Spleen (tissue), 7 donors: ENCODE measurements around the gene ALG13.

Source experiments
- POLR2A ChIP-seq, 3 donors: fragments of 450-650 bp; IDR thresholded peaks; one replicate each; pipeline ENCODE4 v1.5.1; 2017; ENCODE audit warnings: antibody characterized with exemption in 3 of 3, mild to moderate bottlenecking in 1 of 3
- TF ChIP-seq, protein P1 (sequence below), 11 experiments: fragments of 200-600 bp in 7 of 11; fragments of 450-650 bp in 4 of 11; sonication (generic) in 4 of 11; IDR thresholded peaks in 8 of 11; conservative IDR thresholded peaks in 3 of 11; 1 replicate in 7 of 11; 2 replicates in 4 of 11; pipeline versions ENCODE4 v1.4.0 to v1.8.0; 2016 to 2021; ENCODE audit warnings: antibody characterized with exemption in 11 of 11, inconsistent platforms in 4 of 11, mild to moderate bottlenecking in 1 of 11
- donor health status: DM: no; HTN: no; CAD: no; lungs with moderate emphysema.
- donor health status: DM: no; HTN: no; CAD: no.
- donor health status: DM: no; HTN: no; CAD: no.

DNA sequence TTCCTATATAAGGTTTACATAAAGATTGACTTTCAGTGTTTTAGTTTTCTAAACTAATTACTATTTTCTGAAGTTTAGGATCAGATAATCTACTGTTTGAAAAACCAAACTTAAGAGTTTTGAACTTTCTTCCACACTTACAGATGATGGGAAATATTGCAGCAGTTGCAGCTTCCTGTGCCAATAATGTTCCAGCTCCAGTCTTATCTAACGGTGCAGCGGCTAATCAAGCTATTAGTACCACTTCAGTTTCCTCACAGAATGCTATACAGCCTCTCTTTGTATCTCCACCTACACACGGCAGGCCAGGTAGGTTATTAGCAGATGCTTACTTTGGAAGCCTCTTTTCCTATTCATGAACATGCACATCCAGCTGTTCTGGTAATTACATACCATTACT, 55.6 kb downstream of the ALG13 start:
- TF ChIP-seq, protein P1, sequence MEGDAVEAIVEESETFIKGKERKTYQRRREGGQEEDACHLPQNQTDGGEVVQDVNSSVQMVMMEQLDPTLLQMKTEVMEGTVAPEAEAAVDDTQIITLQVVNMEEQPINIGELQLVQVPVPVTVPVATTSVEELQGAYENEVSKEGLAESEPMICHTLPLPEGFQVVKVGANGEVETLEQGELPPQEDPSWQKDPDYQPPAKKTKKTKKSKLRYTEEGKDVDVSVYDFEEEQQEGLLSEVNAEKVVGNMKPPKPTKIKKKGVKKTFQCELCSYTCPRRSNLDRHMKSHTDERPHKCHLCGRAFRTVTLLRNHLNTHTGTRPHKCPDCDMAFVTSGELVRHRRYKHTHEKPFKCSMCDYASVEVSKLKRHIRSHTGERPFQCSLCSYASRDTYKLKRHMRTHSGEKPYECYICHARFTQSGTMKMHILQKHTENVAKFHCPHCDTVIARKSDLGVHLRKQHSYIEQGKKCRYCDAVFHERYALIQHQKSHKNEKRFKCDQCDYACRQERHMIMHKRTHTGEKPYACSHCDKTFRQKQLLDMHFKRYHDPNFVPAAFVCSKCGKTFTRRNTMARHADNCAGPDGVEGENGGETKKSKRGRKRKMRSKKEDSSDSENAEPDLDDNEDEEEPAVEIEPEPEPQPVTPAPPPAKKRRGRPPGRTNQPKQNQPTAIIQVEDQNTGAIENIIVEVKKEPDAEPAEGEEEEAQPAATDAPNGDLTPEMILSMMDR (IDR thresholded peaks at IDR 0.05 in 8 of 11, conservative IDR thresholded peaks at IDR 0.05 in 3 of 11), result no peak
- no peak for TF ChIP-seq POLR2A (IDR thresholded peaks at IDR 0.05)
